ENCODE measurements around the gene TBC1D8.

DNA sequence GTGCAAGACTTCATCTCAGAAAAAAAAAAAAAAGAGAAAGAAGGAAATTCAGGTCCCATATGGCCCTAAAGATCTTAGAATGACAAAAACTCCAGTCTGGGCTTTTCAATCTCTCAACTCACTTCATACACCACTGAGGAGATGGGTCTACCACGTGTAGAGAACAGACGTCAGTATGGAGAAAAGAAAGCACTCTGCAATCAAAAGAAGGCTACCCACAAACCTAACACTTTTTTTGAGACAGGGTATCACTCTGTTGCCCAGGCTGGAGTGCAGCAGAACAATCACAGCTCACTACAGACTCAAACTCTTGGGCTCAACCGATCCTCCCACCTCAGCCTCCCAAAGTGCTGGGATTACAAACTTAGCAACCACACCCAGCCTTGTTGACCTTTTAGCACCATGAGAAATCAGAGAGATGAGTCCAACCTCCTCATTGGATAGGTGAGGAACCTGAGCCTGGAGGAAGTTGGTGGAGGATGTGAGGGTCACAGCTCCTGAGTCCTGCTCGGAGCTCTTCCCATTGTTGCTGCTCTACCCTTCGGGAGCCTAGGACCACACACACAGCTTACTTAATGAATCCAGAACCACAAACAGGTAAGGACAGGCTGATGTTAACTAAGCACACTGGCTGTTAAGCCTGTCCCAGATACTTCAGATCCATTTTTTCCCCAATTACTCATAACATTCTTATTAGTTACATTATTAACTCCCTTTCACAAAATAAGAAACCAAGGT lies 23.7 kb downstream of the TBC1D8 start:
- TF ChIP-seq, protein P1, sequence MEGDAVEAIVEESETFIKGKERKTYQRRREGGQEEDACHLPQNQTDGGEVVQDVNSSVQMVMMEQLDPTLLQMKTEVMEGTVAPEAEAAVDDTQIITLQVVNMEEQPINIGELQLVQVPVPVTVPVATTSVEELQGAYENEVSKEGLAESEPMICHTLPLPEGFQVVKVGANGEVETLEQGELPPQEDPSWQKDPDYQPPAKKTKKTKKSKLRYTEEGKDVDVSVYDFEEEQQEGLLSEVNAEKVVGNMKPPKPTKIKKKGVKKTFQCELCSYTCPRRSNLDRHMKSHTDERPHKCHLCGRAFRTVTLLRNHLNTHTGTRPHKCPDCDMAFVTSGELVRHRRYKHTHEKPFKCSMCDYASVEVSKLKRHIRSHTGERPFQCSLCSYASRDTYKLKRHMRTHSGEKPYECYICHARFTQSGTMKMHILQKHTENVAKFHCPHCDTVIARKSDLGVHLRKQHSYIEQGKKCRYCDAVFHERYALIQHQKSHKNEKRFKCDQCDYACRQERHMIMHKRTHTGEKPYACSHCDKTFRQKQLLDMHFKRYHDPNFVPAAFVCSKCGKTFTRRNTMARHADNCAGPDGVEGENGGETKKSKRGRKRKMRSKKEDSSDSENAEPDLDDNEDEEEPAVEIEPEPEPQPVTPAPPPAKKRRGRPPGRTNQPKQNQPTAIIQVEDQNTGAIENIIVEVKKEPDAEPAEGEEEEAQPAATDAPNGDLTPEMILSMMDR (IDR thresholded peaks at IDR 0.05): no peak
- TF ChIP-seq EZH2 (IDR thresholded peaks at IDR 0.05): no peak

Data from neural progenitor cell (in vitro differentiated cells).